GM23248 (cell line): ENCODE data around the gene TEPSIN.

ENCODE experiments used
- EZH2 ChIP-seq: fragments of 200-600 bp; sonication (generic); IDR thresholded peaks from 2 replicates; pipeline ENCODE4 v1.6.1; 2018; ENCODE audit warnings: antibody characterized with exemption, mild to moderate bottlenecking; ENCODE audit not compliant: insufficient read depth, poor library complexity, severe bottlenecking
- EZH2phosphoT487 ChIP-seq: fragments of 200-600 bp; sonication (generic); IDR thresholded peaks from 2 replicates; pipeline ENCODE4 v1.6.1; 2018; ENCODE audit warnings: antibody characterized with exemption, moderate library complexity, mild to moderate bottlenecking, low read depth; ENCODE audit not compliant: insufficient read depth

DNA sequence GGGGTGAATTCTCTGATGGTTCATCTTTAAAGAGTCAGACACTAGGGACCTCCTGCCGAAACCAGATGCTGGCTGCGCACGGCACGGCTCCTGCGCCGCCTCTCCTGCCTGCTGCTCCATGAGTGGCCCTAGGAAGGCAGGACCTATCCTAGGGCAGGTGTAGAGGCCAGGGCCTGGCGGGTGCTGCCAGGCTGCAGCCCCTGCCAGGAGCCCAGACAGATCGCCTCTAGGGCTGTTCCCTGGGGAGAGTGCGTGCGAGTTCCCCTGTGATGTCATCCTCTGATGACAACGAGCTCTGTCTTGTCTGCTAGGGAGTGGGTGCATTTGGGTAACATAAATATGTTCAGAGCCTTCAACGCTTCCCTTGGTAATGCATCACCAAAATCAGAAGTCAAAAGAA, 32.4 kb upstream of the TEPSIN start:
- TF ChIP-seq EZH2 (no peak), EZH2phosphoT487 (no peak)
